ENCODE measurements around the gene VENTX. TPM values are rescaled to one million over a fixed set of nuclear protein-coding genes. Genes with fewer than 3 reads are reported as not detected.

The VENTX gene
- total RNA-seq, 1 experiment from 2014 or later = 28.0 TPM

DNA sequence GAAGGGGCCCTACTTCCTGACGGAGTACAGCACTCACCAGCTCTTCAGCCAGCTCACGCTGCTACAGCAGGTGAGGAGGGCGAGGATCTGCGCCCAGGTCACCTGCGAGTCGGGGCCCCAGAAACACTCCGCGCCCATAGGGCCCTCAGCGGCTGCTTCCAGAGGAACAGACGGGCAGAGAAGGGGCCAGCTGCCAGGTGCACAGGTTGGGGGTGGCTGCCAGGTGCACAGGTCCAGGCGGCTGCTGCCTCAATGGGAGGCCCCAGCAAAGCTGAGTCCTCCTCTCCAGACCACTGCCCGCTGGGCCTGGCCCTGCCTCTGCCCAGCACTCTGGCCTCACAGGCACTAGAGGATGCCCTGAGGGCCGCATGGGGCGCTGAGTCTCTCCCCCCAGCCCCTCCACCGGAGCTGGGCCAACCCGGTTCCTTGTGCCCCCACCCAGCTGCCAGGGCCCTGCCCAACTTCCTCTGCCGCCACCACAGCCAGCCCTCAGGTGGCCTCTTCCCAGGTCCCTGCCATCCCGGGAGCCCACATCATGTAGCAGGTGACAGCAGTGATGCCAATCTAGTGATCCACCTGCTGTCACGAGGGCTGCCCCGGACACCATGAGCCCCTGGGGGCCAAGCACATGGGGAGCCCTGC is 24.7 kb upstream of the VENTX start:
- ChIA-PET POLR2A (no interaction called here), CTCF (interaction anchor here (0.9 kb wide), 1 partner anchor 89 kb away, joined by 3 read pairs; no protein-coding TSS in a partner anchor)
- DNase-seq (ENCODE audit: low spot score) = no peak
- TF ChIP-seq, protein P1, sequence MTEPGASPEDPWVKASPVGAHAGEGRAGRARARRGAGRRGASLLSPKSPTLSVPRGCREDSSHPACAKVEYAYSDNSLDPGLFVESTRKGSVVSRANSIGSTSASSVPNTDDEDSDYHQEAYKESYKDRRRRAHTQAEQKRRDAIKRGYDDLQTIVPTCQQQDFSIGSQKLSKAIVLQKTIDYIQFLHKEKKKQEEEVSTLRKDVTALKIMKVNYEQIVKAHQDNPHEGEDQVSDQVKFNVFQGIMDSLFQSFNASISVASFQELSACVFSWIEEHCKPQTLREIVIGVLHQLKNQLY (CRISPR knock-in tag; IDR thresholded peaks at IDR 0.05) = no peak
- TF ChIP-seq, protein P2, sequence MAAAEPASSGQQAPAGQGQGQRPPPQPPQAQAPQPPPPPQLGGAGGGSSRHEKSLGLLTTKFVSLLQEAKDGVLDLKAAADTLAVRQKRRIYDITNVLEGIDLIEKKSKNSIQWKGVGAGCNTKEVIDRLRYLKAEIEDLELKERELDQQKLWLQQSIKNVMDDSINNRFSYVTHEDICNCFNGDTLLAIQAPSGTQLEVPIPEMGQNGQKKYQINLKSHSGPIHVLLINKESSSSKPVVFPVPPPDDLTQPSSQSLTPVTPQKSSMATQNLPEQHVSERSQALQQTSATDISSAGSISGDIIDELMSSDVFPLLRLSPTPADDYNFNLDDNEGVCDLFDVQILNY (CRISPR knock-in tag; IDR thresholded peaks at IDR 0.05) = no peak
- TF ChIP-seq, protein P3, sequence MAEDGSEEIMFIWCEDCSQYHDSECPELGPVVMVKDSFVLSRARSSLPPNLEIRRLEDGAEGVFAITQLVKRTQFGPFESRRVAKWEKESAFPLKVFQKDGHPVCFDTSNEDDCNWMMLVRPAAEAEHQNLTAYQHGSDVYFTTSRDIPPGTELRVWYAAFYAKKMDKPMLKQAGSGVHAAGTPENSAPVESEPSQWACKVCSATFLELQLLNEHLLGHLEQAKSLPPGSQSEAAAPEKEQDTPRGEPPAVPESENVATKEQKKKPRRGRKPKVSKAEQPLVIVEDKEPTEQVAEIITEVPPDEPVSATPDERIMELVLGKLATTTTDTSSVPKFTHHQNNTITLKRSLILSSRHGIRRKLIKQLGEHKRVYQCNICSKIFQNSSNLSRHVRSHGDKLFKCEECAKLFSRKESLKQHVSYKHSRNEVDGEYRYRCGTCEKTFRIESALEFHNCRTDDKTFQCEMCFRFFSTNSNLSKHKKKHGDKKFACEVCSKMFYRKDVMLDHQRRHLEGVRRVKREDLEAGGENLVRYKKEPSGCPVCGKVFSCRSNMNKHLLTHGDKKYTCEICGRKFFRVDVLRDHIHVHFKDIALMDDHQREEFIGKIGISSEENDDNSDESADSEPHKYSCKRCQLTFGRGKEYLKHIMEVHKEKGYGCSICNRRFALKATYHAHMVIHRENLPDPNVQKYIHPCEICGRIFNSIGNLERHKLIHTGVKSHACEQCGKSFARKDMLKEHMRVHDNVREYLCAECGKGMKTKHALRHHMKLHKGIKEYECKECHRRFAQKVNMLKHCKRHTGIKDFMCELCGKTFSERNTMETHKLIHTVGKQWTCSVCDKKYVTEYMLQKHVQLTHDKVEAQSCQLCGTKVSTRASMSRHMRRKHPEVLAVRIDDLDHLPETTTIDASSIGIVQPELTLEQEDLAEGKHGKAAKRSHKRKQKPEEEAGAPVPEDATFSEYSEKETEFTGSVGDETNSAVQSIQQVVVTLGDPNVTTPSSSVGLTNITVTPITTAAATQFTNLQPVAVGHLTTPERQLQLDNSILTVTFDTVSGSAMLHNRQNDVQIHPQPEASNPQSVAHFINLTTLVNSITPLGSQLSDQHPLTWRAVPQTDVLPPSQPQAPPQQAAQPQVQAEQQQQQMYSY (CRISPR knock-in tag; IDR thresholded peaks at IDR 0.05) = no peak
- TF ChIP-seq, protein P4, sequence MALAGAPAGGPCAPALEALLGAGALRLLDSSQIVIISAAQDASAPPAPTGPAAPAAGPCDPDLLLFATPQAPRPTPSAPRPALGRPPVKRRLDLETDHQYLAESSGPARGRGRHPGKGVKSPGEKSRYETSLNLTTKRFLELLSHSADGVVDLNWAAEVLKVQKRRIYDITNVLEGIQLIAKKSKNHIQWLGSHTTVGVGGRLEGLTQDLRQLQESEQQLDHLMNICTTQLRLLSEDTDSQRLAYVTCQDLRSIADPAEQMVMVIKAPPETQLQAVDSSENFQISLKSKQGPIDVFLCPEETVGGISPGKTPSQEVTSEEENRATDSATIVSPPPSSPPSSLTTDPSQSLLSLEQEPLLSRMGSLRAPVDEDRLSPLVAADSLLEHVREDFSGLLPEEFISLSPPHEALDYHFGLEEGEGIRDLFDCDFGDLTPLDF (CRISPR knock-in tag; IDR thresholded peaks at IDR 0.05) = no peak
- TF ChIP-seq, protein P5, sequence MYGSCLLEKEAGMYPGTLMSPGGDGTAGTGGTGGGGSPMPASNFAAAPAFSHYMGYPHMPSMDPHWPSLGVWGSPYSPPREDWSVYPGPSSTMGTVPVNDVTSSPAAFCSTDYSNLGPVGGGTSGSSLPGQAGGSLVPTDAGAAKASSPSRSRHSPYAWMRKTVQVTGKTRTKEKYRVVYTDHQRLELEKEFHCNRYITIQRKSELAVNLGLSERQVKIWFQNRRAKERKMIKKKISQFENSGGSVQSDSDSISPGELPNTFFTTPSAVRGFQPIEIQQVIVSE (CRISPR knock-in tag; IDR thresholded peaks at IDR 0.05; ENCODE audit: borderline replicate concordance) = no peak
- TF ChIP-seq PRRX2 (CRISPR knock-in tag; IDR thresholded peaks at IDR 0.05) (no peak), ZNF232 (CRISPR knock-in tag; IDR thresholded peaks at IDR 0.05) (no peak)
- Mint-ChIP-seq H3K4me3 (no peak overlapping the region), H3K36me3 (peaks cover 13% of the 10 kb centered on the region), H3K4me1 (no peaks in the 10 kb centered on the region), H3K9me3 (no peaks in the 10 kb centered on the region), H3K27me3 (ENCODE audit: low read depth) (no peaks in the 10 kb centered on the region), H3K27ac (no peak overlapping the region)
- no peak for ATAC-seq

DNA sequence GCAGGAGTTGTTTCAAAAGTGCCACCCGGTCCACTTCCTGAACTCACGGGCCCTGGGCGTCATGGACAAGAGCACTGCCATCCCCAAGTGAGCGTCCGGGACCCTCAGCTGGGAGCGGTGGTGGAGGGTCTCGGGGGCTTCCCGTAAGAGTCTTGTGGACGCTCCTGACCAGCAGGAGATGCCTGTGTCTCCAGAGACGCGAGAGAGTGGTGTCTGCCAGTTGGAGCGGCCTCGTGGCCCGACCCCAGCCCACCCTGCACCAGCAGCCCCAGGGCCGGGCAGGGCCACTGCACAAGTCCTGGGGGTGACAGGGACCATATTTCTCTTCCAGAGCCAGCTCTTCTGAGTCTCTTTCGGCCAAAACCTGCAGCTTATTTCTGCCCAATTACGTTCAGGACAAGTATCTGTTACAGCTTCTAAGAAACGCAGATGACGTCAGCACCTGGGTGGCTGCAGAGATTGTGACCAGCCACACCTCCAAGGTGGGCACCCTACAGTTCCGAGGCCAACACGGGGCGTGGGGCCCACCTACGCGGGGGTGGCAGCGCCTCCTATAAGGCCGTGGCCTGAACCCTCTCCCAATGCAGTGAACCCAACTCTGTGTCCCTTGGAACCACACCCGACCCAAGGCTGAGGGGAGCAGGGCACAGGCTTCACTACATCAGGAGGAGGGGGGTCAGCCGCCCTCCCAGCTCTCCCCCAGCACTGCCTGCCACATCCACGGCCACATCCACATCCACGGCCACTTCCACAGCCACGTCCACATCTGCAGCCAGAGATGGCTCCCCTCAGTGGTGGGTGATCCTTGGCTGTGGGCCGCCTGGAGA is 23.8 kb upstream of the VENTX start:
- POLR2A ChIA-PET = no interaction called here
- Mint-ChIP-seq H3K4me3 (no peak overlapping the region), H3K36me3 (peaks cover 13% of the 10 kb centered on the region), H3K27me3 (ENCODE audit: low read depth) (no peaks in the 10 kb centered on the region), H3K27ac (no peak overlapping the region), H3K9me3 (no peaks in the 10 kb centered on the region), H3K4me1 (peaks cover 3% of the 10 kb centered on the region; the same call in 1 of the 2 replicates)
- CTCF ChIA-PET = interaction anchor here (1.0 to 1.5 kb wide), 3 partner anchors 55 to 74 kb away, joined by 3 to 8 read pairs (median 4); no protein-coding TSS in a partner anchor
- ATAC-seq (no peak), DNase-seq (ENCODE audit: low spot score) (no peak)
- no peak for TF ChIP-seq MYBL2 (CRISPR knock-in tag; IDR thresholded peaks at IDR 0.05)
- no peak for TF ChIP-seq HMGXB4 (CRISPR knock-in tag; IDR thresholded peaks at IDR 0.05)
- no peak for TF ChIP-seq NFE2L1 (CRISPR knock-in tag; IDR thresholded peaks at IDR 0.05)
- TF ChIP-seq HMGA2 (CRISPR knock-in tag; IDR thresholded peaks at IDR 0.05) = no peak
- TF ChIP-seq NR3C1 (CRISPR knock-in tag; conservative IDR thresholded peaks at IDR 0.05; ENCODE audit: low read depth) = no peak
- TF ChIP-seq JUN (CRISPR knock-in tag; IDR thresholded peaks at IDR 0.05) = no peak
- no peak for TF ChIP-seq ZNF532 (CRISPR knock-in tag; IDR thresholded peaks at IDR 0.05; ENCODE audit: borderline replicate concordance)
- TF ChIP-seq ZBTB43 (CRISPR knock-in tag; IDR thresholded peaks at IDR 0.05) = no peak
- no peak for TF ChIP-seq NR2C2 (CRISPR knock-in tag; IDR thresholded peaks at IDR 0.05)
- TF ChIP-seq ETV6 (CRISPR knock-in tag; IDR thresholded peaks at IDR 0.05) = no peak
- TF ChIP-seq TEAD1 (CRISPR knock-in tag; IDR thresholded peaks at IDR 0.05) = no peak
